A673 (cell line): ENCODE data around the gene MRC1.

Source experiments
- EZH2 ChIP-seq: fragments of 200-600 bp; sonication (generic); IDR thresholded peaks from 2 replicates; pipeline ENCODE4 v1.6.1; 2017; ENCODE audit warnings: borderline replicate concordance, low read depth, mild to moderate bottlenecking, mixed read lengths, antibody characterized with exemption, low read length; ENCODE audit not compliant: poor library complexity, severe bottlenecking
- TF ChIP-seq, protein P1 (sequence below): fragments of 300-800, 200-600 bp; sonication (generic); conservative IDR thresholded peaks from 2 replicates; pipeline ENCODE4 v1.5.1; 2017; ENCODE audit warnings: low read depth, mild to moderate bottlenecking, antibody characterized with exemption, low read length, moderate library complexity, mixed read lengths

DNA sequence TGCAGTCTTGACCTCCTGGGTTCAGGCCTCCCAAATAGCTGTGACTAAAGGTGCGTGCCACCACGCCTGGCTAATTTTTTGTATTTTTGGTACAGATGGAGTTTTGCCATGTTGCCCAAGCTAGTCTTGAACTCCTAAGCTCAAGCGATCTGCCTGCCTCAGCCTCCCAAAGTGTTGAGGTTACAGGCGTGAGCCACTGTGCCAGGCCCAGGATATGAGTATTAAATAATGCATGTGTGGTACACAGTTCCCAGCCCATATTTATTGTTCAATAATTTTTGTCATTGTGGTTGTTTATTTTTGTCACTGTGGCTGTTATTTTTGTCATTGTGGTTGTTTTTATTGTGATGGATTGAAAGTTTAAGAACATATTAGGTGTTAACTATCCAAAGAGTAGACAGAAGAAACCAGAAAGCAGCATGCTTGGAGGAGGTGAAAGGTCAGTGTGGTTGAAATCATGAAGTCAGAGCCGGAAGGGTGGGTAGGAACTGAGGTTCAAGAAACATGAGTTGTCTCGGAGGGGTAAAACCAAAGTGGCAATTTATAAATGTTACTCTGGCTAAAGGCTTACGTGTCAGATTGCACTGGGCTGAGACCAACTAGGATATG, 45.0 kb downstream of the MRC1 start:
- TF ChIP-seq, protein P1, sequence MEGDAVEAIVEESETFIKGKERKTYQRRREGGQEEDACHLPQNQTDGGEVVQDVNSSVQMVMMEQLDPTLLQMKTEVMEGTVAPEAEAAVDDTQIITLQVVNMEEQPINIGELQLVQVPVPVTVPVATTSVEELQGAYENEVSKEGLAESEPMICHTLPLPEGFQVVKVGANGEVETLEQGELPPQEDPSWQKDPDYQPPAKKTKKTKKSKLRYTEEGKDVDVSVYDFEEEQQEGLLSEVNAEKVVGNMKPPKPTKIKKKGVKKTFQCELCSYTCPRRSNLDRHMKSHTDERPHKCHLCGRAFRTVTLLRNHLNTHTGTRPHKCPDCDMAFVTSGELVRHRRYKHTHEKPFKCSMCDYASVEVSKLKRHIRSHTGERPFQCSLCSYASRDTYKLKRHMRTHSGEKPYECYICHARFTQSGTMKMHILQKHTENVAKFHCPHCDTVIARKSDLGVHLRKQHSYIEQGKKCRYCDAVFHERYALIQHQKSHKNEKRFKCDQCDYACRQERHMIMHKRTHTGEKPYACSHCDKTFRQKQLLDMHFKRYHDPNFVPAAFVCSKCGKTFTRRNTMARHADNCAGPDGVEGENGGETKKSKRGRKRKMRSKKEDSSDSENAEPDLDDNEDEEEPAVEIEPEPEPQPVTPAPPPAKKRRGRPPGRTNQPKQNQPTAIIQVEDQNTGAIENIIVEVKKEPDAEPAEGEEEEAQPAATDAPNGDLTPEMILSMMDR: no peak
- TF ChIP-seq EZH2: no peak
